Inferior parietal cortex (tissue), 1 donor: Measurements from ENCODE around the gene LIX1.

Source experiments
- DNase-seq: peaks from one replicate; pipeline ENCODE4 v3.0.0-alpha.2; 2016; ENCODE audit errors: extremely low spot score

LIX1 gene

GRCh38 chr5:97074859-97075489 lies 67.4 kb downstream of the LIX1 start:
- DNase-seq = no peak

- no peak for DNase-seq
Observed at GRCh38 chr5:97073420-97073819, 69.0 kb downstream of the LIX1 start.

- DNase-seq = no peak
Observed at GRCh38 chr5:97072696-97073095, 69.7 kb downstream of the LIX1 start.

- DNase-seq = no peak
Observed at GRCh38 chr5:97071993-97072392, 70.4 kb downstream of the LIX1 start.

GRCh38 chr5:97071101-97071500 lies 71.3 kb downstream of the LIX1 start:
- peak; percentile 28 for DNase-seq

GRCh38 chr5:97070234-97070633 lies 72.2 kb downstream of the LIX1 start:
- no peak for DNase-seq

- DNase-seq = no peak
Observed at GRCh38 chr5:97067296-97067850, 75.0 kb downstream of the LIX1 start.

GRCh38 chr5:97065475-97065874 lies 76.9 kb downstream of the LIX1 start:
- no peak for DNase-seq

- DNase-seq = no peak
Observed at GRCh38 chr5:97063251-97063650, 79.2 kb downstream of the LIX1 start.

GRCh38 chr5:97062046-97062445 lies 80.4 kb downstream of the LIX1 start:
- no peak for DNase-seq

- no peak for DNase-seq
Observed at GRCh38 chr5:97056263-97056662, 86.1 kb downstream of the LIX1 start.

GRCh38 chr5:97049175-97049574 lies 93.2 kb downstream of the LIX1 start:
- no peak for DNase-seq

- no peak for DNase-seq
Observed at GRCh38 chr5:97047076-97047475, 95.3 kb downstream of the LIX1 start.

- no peak for DNase-seq
Observed at GRCh38 chr5:97046270-97046982, 96.0 kb downstream of the LIX1 start.

- no peak for DNase-seq
Observed at GRCh38 chr5:97044052-97044451, 98.4 kb downstream of the LIX1 start.

- no peak for DNase-seq
Observed at GRCh38 chr5:97043511-97043910, 98.9 kb downstream of the LIX1 start.

- DNase-seq = no peak
Observed at GRCh38 chr5:97042996-97043395, 99.4 kb downstream of the LIX1 start.
